Progenitor cell of endocrine pancreas (in vitro differentiated cells): ENCODE data around the gene KCNMA1. TPM values are rescaled to one million over a fixed set of nuclear protein-coding genes. Genes with fewer than 3 reads are reported as not detected.

ENCODE experiments used
- DNase-seq: peaks from one replicate; pipeline ENCODE4 v3.0.0; 2021; ENCODE audit warnings: low spot score; ENCODE audit not compliant: unreplicated experiment
- H3K27ac Mint-ChIP-seq: 2 replicates; pipeline ENCODE4 v1.8.0; 2021; ENCODE audit warnings: mild to moderate bottlenecking, moderate library complexity, mixed read lengths
- H3K27me3 Mint-ChIP-seq: 2 replicates; pipeline ENCODE4 v1.8.0; 2021; ENCODE audit warnings: mixed read lengths
- H3K36me3 Mint-ChIP-seq: 2 replicates; pipeline ENCODE4 v1.8.0; 2022; ENCODE audit warnings: mixed read lengths; ENCODE audit not compliant: insufficient read depth
- H3K4me1 Mint-ChIP-seq: 2 replicates; pipeline ENCODE4 v1.8.0; 2021; ENCODE audit warnings: low read depth, mixed read lengths
- H3K4me3 Mint-ChIP-seq: 2 replicates; pipeline ENCODE4 v1.8.0; 2021; ENCODE audit warnings: low read depth, mild to moderate bottlenecking, moderate library complexity, mixed read lengths
- H3K9me3 Mint-ChIP-seq: 2 replicates; pipeline ENCODE4 v1.8.0; 2021; ENCODE audit warnings: low read depth, mixed read lengths
- total RNA-seq: library from RNA; stranded (reverse); gene quantifications from 2 replicates; pipeline ENCODE4 v1.2.1, GENCODE V29; 2021
- TF ChIP-seq, protein P1 (sequence below): fragments of 200-600 bp; sonication (generic); IDR thresholded peaks from one replicate; pipeline ENCODE4 v1.5.0; 2021; ENCODE audit warnings: antibody characterized with exemption, mild to moderate bottlenecking; ENCODE audit not compliant: unreplicated experiment

Gene KCNMA1
- total RNA-seq, 1 donor from 2014 or later = 5.8 TPM

GRCh38 chr10:76977046-76977445 is 660.6 kb downstream of the KCNMA1 start:
- TF ChIP-seq, protein P1, sequence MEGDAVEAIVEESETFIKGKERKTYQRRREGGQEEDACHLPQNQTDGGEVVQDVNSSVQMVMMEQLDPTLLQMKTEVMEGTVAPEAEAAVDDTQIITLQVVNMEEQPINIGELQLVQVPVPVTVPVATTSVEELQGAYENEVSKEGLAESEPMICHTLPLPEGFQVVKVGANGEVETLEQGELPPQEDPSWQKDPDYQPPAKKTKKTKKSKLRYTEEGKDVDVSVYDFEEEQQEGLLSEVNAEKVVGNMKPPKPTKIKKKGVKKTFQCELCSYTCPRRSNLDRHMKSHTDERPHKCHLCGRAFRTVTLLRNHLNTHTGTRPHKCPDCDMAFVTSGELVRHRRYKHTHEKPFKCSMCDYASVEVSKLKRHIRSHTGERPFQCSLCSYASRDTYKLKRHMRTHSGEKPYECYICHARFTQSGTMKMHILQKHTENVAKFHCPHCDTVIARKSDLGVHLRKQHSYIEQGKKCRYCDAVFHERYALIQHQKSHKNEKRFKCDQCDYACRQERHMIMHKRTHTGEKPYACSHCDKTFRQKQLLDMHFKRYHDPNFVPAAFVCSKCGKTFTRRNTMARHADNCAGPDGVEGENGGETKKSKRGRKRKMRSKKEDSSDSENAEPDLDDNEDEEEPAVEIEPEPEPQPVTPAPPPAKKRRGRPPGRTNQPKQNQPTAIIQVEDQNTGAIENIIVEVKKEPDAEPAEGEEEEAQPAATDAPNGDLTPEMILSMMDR = no peak
- H3K4me1 Mint-ChIP-seq = peaks cover 4% of the 10 kb centered on the region
- no peak for DNase-seq
- no peak overlapping the region for H3K4me3 Mint-ChIP-seq
- no peaks in the 10 kb centered on the region for H3K9me3 Mint-ChIP-seq
- H3K36me3 Mint-ChIP-seq = no peaks in the 10 kb centered on the region
- no peak overlapping the region for H3K27ac Mint-ChIP-seq
- H3K27me3 Mint-ChIP-seq = peaks cover 6% of the 10 kb centered on the region

GRCh38 chr10:76976142-76976541 is 661.5 kb downstream of the KCNMA1 start:
- H3K36me3 Mint-ChIP-seq = no peaks in the 10 kb centered on the region
- no peak overlapping the region for H3K4me3 Mint-ChIP-seq
- peaks cover 4% of the 10 kb centered on the region for H3K4me1 Mint-ChIP-seq
- no peak for DNase-seq
- TF ChIP-seq, protein P1 = no peak
- peaks cover 5% of the 10 kb centered on the region for H3K27me3 Mint-ChIP-seq
- no peak overlapping the region for H3K27ac Mint-ChIP-seq
- H3K9me3 Mint-ChIP-seq = no peaks in the 10 kb centered on the region

DNA sequence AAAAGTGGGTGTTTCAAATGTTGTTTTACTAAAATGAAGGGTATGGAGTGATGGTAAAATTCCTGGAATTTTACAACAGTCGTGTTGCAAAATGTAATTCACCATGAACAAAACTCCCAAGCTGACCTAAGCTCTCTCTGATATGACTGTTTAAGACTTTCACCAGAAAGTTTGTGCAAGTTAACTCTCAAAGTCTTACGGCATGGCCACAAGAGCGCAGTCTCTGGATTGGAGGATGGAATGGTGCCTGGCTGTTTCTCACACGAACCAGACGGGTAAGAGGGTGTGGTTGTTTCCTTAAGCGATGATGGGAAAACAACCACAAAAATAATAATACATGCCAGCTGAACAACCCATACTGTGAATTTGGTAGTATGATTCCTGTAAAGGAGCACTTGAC is 662.5 kb downstream of the KCNMA1 start:
- H3K27ac Mint-ChIP-seq = no peak overlapping the region
- H3K36me3 Mint-ChIP-seq = no peaks in the 10 kb centered on the region
- no peaks in the 10 kb centered on the region for H3K9me3 Mint-ChIP-seq
- DNase-seq = no peak
- H3K27me3 Mint-ChIP-seq = peaks cover 5% of the 10 kb centered on the region
- TF ChIP-seq, protein P1 = no peak
- peaks cover 4% of the 10 kb centered on the region for H3K4me1 Mint-ChIP-seq
- no peak overlapping the region for H3K4me3 Mint-ChIP-seq

DNA sequence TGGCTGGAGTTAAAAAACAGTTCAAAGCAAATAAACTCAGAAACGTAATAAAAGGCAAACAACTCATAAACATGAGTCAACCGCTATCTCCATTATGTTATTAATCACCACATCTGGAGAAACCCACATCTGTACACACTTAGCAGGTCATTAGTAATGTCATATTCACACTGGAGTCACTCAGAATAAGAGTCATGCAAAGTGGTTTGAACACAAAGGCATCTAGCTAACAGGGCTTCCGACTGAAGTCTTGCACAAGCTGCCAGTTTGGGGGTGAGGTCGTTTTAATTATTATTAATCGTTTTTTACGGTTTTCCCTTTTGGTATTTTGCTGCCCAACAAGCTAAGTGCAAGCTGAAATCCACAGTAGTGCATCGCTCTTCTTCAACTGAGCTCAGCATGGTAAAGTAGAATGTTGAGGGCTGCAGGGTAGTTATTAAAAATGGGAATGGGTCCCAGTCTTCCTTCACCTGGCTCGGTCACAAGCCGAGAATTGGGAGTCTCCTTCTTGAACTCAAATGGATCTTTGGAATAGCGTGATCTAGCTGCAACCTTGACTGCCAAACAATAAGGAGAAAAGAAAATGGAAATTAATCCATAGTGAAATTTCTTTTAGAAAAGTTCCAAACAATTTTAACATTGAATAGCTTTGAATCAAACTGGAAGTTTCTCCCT is 663.5 kb downstream of the KCNMA1 start:
- Mint-ChIP-seq H3K36me3 (no peaks in the 10 kb centered on the region), H3K27ac (no peak overlapping the region), H3K4me1 (peaks cover 4% of the 10 kb centered on the region), H3K9me3 (no peaks in the 10 kb centered on the region), H3K4me3 (no peak overlapping the region), H3K27me3 (peaks cover 5% of the 10 kb centered on the region)
- TF ChIP-seq, protein P1 = no peak
- DNase-seq = no peak

DNA sequence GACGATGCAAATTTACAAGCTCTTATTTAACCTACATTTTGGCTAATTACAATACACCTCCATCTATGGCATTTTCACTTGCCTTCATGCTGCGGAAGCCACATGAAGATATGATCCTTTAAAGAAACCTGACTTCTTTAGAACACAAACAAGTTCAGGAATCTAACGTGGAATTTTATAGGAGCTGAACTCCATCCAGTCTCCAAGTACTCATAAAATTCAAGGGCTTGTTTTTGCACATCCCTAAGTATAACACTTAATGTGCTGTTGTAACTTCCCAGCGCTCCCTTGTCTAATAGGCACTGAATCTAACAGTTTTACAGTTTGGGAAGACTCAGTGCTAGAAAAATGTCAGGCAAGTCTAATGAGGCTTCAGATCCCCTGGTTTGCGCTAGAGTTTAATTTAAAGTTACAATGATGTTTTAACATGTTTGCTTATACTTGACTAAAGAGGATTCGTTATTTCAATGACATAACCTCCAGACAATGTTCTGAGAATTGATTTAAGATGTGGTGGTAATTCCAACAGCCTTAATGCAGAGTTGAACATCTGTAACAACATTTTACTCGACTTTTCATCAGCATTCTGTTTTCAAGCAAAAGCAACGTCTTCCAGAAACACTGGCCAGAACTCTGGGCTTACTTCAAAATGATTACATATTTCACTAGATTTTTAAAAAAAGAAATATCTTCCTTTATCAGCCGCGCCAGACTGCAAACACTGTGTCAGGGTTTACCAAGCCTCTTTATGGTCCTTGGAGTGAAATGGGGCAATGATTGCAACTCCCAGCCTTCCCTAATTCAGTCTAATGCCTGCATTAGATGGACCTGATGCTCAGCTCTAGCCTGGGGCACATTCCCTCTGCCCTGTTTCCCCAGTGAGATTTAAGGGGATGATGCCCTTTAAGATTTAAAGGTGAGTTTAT is 664.3 kb downstream of the KCNMA1 start:
- H3K27me3 Mint-ChIP-seq = peaks cover 8% of the 10 kb centered on the region
- H3K27ac Mint-ChIP-seq = no peak overlapping the region
- H3K36me3 Mint-ChIP-seq = no peaks in the 10 kb centered on the region
- no peaks in the 10 kb centered on the region for H3K9me3 Mint-ChIP-seq
- TF ChIP-seq, protein P1 = no peak
- peaks cover 4% of the 10 kb centered on the region for H3K4me1 Mint-ChIP-seq
- H3K4me3 Mint-ChIP-seq = no peak overlapping the region
- DNase-seq = no peak
